NCI-H345 (cell line): ENCODE data around the gene MAGI2.
A peak's percentile ranks its signal among the peaks of the same experiment; 100 is the strongest.

ENCODE experiments used
- DNase-seq: peaks from one replicate; lab custom pipeline; 2025; lab: John Stamatoyannopoulos, UW

The MAGI2 gene

DNA sequence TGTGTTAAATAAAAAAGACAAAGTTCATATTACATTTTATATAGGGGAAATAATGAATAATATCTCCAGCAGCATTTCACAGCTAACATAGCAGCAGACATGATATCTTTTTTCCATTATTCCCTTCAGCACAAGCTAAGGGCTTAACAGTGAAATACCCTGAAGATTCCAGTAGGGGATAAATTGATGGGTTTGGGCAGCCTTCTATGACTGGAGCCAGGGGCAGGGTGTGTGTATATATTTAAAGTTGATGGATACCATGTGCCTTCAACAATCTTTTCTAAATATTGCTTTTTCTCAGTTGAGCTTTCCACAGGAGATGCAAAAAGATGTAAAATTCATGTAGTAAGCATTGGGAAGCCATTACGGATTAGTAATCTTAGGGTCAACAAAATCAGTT is 151.2 kb downstream of the MAGI2 start:
- DNase-seq: no peak

DNA sequence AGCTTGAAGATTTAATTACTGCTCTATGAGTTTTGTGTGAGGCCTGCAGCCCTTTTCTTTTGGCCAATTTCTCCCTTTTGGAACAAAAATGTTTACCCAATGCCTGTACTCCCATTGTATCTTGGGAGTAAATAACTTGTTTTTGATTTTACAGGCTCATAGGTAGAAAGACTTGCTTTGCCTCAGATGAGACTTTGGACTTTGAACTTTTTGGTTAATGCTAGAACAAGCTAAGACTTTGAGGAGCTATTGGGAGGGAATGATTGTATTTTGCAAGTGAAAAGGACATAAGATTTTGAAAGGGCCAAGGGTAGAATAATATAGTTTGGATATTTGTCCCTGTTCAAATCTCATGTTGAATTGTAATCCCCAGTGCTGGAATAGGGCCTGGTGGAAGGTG is 152.0 kb downstream of the MAGI2 start:
- DNase-seq: no peak

- DNase-seq: no peak
Observed at GRCh38 chr7:79300573-79300972, 152.9 kb downstream of the MAGI2 start.

DNA sequence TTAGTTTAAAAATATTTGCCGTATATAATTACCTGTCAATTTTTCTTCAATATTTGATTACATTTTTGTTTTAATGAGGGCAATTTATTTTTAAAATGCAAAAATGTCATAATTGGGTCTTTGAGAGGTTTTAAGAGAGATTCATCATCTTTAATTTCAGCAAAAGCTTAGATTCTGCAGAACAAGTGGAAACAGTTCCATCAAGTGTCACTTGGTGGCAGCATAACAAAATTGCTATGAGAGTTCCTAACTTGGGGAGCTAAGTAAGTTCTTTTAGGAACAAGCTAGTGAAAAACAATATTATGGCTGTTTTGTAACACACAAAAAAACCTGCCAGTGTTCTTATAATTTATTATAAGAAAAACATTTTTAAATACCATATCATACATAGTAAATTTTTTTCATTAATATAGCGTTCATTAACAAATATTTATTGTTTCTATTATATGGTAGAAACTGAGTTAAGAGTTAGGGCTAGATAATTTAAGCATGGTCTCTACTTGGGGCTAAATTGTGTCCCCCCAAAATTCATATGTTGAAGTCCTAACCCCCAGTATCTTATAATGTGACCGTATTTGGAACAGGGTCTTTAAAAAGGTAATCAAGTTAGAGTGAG is 155.2 kb downstream of the MAGI2 start:
- DNase-seq: peak; percentile 41

DNA sequence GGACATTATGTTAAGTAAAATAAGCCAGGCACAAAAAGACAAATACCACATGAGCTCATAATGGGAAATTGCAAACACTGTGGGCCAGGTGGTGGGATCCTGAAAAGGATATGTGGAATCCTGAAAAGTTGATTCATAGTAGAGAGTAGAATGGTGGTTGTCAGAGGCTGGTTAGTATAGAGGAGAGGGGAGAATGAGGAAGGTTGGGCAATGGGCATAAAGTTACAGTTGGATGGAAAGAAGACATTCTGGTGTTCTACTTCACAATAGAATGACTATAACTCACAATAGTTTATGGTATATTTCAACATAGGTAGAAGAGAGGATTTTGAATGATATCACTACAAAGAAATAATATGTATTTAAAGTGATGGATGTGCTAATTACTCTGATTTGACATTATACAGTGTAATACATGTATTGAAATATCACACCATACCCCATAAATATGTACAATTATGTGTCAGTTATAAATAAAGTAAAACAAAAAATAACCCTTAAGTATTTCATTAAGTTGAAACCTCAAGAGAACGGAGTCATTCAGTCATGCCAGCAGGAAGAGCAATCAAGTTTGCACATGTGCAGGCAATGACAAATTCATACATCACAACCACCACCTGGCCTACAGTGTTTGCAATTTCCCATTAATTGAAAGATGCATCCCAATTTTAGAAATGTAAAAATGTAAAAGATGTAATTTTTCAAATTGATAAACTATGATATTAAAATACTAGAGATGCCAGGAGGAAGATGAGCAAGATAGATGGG is 156.7 kb downstream of the MAGI2 start:
- no peak for DNase-seq

DNA sequence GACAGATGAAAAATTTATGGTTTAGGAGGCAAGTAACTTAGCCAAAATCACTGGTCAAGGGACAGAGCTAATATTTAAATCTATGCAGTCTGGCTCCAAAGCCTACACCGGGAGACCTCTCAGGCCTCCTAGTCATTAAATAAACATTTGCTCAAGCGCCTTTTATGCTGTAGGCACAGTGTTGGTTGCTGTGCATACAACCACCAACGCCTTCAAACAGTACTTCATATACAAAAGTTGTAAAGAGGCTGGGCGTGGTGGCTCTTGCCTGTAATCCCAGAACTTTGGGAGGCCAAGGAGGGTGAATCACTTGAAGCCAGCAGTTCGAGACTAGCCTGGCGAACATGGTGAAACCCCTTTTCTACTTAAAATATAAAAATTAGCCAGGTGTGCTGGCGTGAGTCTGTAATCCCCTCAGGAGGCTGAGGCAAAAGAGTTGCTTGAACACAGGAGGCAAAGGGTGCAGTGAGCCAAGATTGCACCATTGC is 159.8 kb downstream of the MAGI2 start:
- peak; percentile 57 for DNase-seq

DNA sequence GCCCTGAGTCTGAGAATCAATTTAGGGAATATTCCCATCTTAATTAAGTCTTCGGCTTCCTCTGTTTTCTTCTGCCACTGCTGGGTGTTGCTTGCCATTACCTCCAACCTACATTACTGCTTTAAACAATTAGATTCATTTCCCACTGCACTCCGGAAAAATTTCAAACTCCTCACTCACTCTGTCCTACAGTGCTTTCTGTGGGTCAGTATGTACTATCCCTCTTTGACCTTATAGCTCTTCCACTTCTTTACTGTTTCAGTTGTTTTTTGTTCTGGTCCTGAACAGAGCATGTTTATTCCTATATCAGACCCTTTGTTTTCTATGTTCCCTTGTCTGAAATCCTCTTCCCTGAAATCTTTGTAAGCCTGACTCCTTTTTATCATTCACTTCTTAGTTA is 160.6 kb downstream of the MAGI2 start:
- no peak for DNase-seq

- no peak for DNase-seq
Observed at GRCh38 chr7:79291498-79291865, 162.0 kb downstream of the MAGI2 start.

DNA sequence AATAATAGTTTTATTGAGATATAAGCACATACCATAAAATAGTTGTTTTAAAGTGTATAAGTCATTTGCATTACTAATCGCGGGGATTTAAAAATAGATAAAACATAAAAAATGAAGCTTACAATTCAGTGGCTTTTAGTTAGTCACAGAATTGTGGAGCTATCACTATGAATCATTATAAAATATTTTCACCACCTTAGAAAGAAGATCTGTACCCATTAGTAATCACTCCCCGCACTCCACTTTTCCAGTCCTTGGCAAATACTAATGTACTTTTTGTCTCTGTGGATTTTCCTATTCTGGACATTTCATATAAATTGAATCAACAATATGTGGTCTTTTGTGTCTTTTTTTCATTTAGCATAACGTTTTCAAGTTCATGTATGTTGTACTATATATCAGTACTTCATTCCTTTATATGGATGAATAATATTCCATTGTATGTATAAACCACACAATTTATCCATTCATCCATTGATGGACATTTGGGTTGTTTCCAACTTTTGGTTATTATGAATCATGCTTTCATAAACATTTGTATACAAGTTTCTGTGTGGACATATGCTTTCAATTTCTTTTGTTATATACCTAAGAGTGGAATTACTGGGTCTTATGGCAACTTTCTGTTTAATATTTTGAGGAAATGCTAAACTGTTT is 162.5 kb downstream of the MAGI2 start:
- no peak for DNase-seq

- DNase-seq: no peak
Observed at GRCh38 chr7:79290398-79290797, 163.1 kb downstream of the MAGI2 start.

DNA sequence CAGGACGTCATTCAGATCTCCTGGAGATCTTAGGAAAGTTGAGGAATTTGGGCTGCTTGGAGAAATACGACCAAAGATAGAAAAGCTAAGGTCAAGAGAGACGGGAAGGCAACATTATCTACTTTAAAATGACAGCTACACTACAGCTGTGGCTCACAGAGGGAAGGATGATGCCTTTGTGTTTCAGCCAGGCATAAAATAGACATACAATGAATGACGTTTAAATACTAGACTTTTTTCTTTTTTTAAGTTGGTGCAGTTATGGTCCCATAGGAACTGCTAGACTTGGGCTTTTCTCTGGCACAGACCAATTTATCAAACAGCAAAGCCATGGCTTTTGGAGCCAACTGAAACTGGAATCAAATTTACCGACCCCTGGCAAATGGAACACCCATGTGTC is 164.8 kb downstream of the MAGI2 start:
- no peak for DNase-seq

DNA sequence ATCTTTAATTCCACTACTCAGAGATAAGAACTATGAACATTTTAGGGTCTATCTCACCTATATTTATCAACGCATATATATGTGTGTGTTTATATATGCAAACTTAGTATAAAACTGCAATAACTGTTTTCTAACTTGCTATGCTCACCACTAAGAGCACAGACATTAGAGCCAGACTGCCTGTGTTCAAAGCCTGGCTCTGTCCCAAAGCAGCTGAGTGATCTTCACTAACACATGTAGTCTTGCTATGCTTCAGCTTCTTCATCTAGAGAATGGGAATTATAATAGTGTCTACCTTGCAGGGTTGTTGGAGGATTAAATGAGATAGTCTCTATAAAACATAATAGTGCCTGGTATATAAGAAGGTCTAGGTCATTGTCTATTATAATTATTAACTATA is 165.5 kb downstream of the MAGI2 start:
- DNase-seq: no peak

DNA sequence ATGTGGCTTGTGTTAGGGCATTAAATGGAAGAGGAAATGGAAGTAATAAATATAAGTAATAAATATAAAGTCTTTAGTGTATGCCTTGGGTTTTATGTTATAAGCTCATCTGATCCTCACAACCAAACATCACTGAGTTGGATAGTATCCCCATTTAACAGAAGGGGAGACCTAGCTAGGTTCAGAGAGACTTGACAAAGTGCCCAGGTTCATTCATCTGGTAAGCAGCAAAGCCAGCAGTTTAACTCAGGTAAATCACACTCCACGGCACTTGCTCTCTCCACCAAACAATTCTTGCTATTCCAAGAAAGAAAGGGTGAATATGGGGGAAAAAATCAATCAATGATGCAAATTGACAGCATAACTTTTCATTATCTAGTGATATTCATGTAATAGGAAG is 167.3 kb downstream of the MAGI2 start:
- no peak for DNase-seq

DNA sequence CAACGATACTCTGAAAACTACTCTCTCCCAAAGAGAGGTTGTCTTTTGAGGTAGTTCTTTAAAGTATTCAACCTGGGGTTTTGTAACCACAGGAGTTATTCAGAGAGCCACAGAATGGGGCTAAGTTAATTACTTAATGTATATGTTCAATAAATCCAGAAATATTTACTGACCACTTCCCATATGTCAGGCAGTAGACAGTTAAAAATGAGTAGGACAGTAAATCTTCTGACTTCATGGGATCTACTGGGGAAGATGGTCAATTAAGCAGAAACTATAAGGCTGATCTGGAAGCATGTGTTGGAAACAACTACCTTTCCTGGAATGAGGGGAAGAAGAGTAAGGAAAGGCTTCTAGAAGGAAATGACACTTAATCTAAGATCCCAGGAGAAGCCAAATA is 167.7 kb downstream of the MAGI2 start:
- no peak for DNase-seq

DNA sequence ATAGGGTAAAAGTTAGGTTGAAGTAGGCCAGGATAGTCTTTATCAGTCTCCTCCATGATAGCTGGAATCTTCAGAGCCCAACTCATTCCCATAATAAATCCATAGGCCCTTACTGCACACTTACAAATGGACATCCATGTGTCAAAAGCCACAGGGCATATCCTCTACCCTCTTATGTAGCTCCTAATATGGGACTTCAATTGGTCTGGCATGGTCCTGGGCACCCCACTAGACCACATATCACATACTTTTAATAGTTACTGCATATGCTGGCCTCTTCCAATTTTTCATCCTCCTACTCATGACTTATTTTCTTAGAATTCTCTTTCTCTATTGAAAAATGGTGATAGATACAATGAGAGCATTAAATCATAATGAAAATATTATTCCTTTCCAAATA is 169.3 kb downstream of the MAGI2 start:
- no peak for DNase-seq

DNA sequence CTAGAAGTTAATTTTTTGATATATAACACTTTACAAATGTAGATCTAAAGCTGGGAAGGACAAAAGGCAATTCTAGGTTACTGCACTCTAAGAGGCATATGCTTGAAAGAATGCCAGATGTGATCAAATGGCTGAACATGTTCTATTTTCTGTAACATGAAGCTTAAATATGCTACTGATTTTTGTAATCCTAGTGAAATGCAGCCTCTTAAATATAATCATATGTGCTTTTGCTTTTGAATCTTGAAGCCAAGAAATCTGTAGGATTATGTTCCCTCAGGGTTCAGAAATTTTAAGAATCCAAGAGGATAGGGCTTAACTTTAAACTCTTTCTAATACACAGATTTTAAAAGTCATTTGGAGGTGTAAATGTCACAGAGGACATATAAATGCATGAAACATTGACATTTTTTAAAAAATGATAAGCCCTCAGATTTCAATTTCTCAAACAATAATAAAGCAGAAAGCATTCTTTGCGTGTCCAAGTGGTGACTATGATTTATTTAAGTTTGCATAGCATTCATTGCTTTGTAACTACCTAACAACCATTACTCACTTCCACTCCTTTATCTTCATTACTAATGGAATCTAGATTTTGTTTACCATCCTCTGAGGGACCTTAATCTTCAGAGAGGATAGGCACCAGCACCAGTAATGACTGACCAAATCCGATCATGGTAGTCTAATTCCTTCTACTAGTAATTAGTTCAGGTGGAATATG is 170.4 kb downstream of the MAGI2 start:
- no peak for DNase-seq

DNA sequence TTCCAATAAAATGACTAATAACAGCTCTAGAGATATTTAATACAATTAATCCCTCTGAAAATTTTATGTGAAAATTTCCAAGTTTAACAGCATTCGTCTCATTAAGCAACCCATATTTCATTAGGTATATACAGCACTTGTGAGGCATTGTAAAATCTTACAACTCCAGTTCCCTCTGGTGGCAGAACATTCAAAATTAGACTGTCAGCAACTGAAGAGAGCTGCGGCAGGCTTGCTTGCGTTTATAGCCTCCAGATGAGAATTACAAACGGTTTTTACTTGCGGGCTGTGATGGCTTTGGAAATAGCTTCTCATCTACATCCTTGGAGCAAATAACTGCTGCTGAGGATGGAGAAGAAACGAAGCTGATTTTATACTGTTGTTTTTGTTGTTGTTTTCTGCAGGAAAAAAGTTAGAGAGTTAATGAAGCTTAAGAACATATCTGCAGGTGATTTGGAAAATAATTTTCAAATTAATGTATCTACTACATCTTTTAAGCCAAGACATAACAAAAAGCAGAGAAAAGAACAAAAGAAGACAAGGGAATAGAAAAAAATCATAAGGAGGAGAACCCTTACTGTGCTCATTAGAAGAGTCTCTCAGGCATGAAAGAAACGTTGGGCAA is 171.3 kb downstream of the MAGI2 start:
- DNase-seq: peak; percentile 11

DNA sequence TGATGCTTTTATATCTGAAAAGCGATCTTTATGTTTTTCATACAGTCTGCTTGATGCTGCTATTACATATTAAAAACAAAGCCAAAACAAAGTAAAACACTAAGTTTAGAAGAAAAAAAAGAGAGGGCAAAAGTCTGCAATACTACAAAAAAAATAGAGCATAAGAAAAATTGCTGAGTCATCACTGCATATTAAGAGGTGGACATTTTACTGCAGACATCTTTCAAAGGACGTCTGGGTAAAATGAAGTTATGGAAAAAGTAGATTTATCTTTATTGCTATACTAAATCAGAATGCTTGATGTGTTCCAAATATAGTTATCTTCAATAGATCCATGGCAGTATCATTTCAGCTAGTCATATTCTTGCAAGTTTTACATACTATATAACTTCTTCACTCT is 172.0 kb downstream of the MAGI2 start:
- DNase-seq: no peak

DNA sequence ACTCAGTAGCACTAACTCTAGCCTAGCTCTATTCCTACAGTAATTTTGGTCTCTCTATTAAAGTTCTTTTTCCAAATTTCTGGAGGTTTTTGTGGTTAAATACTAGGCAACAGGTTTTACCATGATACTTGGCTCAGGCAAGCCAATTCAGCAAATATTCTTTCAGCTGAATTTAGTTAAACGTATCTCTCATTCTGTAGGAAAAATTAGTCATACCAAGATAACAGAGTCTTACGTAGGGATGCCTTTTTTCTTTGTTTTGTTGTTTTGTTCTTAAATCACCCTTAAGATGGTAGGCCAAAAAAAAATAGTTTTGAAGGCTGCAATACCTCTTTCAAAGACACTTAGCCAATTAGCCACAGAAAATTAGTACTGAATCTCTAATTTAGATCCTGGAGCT is 180.5 kb downstream of the MAGI2 start:
- no peak for DNase-seq

DNA sequence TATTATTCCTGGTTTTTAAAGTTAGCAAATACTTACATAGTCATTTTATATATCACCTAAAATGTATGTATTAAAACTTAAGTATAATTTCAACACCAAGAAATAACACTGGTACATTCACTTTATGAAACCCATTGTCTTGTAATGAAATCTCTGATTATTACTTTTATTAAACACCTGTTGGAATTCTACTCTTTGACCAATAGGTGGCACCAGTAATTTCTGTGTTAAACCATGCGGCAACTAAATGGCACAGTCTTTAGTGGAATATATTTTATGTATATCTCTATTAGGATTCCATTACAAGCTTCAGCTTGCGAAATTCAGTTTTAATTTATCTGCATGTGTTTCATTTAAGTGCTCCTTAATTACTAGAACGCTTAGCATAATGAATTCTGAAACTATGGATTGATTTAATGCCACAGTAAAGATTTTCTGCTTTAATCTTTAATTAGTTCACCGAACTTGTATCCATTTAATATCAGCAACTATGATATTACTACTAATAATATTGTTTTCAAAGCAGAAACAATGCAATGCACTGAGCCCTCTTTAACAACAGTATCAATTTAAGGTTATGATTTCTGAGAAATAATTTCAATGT is 181.3 kb downstream of the MAGI2 start:
- DNase-seq: peak; percentile 36

GRCh38 chr7:79268730-79269129 is 184.7 kb downstream of the MAGI2 start:
- no peak for DNase-seq

GRCh38 chr7:79258826-79259225 is 194.6 kb downstream of the MAGI2 start:
- no peak for DNase-seq
